ENCODE results near the gene CIZ1.

Gene CIZ1

DNA sequence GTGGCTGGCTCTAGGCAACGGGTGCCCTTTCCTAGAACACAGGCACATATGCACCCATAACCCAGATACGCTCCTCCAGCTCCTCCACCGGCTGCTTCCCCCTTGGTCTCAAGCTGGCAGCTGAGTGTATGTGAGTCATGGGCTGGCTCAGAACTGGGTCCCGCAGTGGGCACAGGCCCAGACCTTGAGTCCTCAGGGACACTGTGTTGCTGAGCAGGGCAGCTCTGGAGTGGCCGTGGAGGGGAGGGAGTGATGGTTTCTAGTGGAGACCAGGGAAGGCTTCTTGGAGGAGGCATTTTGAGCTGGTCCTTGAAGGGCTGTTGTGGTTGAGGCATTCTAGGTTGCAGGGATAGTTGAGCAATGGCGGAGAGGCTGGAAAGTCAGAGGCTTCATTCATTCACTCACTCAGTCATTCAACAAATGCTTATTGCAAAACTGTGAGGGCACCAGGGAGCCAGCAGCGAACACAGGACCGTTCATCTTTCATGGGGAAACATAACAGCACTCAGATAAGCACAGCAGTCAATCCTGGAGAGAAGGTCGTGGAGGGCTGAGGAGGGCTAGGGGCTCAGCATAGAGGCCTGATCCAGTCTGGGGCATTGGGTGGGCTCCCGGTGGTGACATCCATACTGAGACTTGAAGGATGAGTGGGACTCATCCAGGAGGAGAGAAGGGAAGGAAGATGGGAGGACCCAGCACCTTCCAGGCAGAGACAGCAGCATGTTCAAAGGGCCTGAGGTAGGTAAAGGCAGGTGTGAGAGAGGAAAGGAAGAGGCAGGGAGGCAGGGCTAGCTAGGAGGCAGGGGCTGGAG is 29.0 kb downstream of the CIZ1 start:
- FAIRE-seq, result no peak

GRCh38 chr9:128161215-128161902 is 30.0 kb downstream of the CIZ1 start:
- no peak for FAIRE-seq

GRCh38 chr9:128160603-128160987 is 30.8 kb downstream of the CIZ1 start:
- no peak for FAIRE-seq

DNA sequence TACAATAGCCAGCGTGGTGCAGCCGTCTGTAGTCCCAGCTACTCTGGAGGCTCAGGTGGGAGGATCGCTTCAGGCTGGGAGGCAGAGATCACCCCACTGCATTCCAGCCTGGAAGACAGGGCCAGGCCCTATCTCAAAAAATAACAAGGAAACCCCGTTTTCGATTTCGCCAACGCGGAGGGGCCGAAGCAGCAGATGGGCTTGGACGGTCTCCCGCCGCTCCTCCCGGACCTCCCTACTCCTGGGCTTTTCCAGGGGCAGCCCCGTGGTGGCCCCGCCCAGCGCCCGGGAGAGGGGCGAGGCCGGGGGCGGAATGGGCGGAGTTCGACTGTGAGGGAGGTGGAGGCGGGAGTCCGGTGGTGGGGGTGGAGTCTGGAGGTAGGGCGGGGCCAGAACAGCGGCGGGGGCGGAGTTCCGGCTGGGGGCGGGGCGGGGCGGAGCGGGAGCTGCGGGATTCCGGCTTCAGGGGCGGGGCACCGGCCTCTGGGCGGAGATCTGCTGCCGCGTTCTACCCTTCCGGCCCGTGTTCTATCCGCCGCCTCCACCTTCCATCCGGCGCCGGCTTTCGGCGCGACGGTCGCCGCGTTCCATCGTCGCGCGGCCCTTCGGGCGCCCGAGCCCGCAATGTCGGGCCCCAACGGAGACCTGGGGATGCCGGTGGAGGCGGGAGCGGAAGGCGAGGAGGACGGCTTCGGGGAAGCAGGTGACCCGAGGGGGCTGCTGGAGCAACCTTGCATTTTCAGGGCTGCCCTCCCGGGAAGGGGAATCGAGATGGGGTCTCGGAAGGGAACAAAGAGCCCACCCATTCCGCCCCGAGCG is 31.4 kb downstream of the CIZ1 start, which contains the start of gene BBLN:
BBLN (plus strand) TSS at position 482 of the 819 bp plus-strand sequence; CDS start at position 625, 143 bp downstream.
- FAIRE-seq, result no peak

DNA sequence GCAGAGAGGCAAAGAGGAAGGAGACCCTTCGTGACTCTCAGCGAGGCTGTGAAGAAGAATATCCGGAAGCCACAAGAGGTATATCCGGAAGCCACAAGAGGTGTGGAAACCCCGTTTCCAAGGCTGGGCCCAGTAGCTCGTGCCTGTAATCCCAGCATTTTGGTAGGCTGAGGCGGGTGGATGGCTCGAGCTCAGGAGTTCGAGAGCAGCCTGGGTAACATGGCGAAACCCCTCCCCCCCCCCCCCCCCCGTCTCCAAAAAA is 31.9 kb downstream of the CIZ1 start:
- no peak for FAIRE-seq

DNA sequence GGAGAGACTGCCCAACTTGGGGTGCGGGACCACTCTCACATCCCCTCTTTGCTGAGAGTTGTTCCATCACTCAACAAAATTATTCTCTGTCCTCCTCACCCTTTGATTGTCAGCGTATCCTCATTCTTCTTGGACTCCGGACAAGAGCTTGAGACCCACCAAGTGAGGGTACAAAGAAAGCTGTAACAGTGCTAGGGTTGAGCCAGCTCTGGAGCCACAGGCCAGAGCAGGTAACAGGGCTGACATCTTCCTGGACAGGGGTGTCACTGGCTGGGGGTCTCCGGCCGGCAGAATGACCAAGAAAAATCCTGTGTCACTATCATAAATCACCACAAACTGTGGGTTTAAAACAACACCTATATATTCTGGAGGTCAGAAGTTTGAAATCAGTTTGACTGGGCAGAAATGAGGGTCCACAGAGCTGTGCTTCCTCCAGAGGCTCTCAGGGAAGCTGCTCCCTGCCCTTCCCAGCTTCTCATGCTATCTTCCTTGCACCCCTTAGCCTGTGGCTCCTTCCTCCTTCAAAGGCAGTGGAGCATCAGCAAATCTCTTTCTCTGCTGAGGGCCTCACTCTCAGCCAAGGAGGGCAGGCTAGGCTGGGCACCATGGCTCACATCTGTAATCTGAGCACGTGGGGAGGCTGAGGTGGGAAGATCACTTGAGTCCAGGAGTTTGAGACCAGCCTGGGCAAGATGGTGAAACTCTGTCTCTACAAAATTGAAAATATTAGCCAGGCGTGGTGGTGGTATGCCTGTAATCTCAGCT is 35.5 kb downstream of the CIZ1 start:
- no peak for FAIRE-seq

- no peak for FAIRE-seq
These were observed 37.3 kb downstream of the CIZ1 start for GRCh38 chr9:128153947-128154695.

DNA sequence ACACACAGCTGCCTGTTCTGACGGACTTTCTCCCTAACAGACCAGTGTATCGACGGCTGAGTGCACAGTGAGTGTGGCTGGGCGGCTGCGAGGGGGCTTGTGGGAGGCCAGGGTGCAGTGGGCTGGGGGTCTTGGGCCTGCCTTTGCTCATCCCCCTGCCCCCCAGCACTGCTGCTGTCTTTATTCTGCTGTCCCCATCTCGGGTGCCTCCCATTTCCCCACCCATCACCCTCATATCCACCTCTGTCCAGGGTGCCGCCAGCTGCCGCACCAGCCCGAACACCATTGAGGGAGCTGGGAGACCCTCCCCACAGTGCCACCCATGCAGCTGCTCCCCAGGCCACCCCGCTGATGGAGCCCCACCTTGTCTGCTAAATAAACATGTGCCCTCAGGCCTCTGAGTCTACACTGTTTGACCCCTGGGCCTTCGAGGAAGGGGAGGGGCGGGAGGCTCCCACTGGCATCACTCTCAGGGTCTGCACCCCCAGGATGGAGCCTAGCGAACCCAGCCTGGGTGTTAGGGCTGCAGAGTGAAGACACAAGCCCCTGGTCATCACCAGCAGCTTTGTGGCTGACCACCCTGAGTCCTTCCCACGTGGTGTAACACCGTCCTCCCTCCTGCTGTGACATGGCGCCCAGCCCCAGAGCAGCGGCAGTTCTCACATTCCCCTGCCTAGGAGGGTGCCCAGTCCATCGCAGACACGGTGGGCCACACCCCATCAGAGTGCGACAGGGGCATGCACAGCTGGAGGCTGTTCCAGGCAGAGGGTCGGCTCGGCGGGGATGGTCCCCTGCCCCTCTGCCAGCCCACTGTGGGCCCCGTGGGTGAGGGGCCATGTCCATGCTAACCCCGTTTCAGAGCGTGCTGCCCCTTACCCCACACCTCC is 38.1 kb downstream of the CIZ1 start:
- FAIRE-seq, result no peak

- FAIRE-seq, result no peak
These were observed 39.0 kb downstream of the CIZ1 start for GRCh38 chr9:128152133-128153059.

- no peak for FAIRE-seq
These were observed 39.9 kb downstream of the CIZ1 start for GRCh38 chr9:128151309-128152132.

DNA sequence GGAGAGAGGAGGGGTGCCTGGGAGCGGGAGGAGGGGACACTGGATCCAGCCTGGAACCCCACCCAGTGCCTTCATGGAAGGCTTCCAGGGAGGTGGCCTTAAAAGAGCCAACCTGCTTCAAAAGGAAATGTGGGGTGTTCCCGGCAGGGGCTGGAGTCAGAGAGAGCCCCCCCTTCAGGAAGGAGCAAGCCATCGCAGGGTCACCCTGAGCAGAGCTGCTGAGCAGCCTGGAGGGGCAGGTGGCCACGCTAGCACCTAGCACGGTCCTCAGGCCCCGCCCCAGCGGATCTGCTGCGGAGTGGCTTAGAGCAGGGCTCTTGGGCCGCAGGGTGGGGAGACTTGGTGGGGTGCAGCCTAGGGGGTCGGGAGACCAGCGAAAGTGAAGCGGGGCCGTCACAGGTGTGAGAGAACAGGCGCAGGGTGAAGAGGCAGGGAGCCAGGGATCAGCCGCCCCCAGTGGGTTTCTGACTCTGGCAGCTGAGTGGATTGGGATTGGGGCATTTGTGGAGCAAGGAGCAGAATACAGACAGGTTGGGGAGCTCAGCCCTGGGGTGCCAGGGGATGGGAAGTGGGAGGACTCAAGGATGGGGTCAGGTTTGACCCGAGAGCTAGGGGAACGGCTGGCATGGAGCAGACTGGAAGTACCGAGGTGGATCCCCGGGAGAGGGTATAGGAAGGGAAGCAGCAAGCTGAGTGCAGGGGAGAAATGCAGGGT is 40.6 kb downstream of the CIZ1 start:
- no peak for FAIRE-seq

- FAIRE-seq, result no peak
These were observed 41.3 kb downstream of the CIZ1 start for GRCh38 chr9:128149951-128150593.

GRCh38 chr9:128149001-128149701 is 42.2 kb downstream of the CIZ1 start, which contains the start of gene LCN2:
Gene LCN2, plus strand, starts transcription at chr9:128149453. Its CDS starts 73 bp downstream, at chr9:128149526.
- no peak for FAIRE-seq

- FAIRE-seq, result no peak
These were observed 42.8 kb downstream of the CIZ1 start for GRCh38 chr9:128148509-128149000.

- no peak for FAIRE-seq
These were observed 44.7 kb downstream of the CIZ1 start for GRCh38 chr9:128146591-128147120.

DNA sequence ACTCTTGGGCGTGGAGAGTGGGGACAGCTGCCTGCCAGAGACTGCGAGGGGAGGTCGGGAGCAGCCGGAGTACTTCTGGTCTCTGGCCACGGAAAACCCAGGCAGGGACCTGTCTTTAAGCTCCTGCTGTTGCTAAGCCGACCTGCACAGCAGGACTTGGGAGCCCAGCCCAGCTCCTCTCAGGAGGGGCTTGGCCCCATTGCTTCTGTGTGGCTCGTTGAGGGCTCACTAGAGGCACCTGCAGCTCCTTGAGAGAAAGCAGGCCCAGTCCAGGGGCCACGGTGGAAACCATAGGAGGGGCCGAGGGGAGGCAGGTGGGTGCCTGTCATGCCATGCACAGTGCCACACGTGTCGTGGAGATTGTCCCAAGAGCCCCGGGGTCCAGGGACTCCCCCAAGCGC is 45.4 kb downstream of the CIZ1 start:
- FAIRE-seq, result no peak

Measured in colon (tissue), 2 donors.